Esophagus muscularis mucosa (tissue), 4 donors: ENCODE results near the gene PRKCQ. TPM values are rescaled to one million over a fixed set of nuclear protein-coding genes. Genes with fewer than 3 reads are reported as not detected.

Source experiments
- DNase-seq: peaks from one replicate; pipeline ENCODE4 v3.0.0-alpha.2; 2017; ENCODE audit errors: extremely low spot score
- H3K27ac ChIP-seq, 4 donors: fragments of 200-600 bp; sonication (generic); replicated peaks in 1 of 4; 1 replicate in 3 of 4; 2 replicates in 1 of 4; pipeline ENCODE4 v1.5.1; 2016 to 2019; ENCODE audit warnings: mild to moderate bottlenecking in 1 of 4
- H3K27me3 ChIP-seq, 4 donors: fragments of 200-600 bp; sonication (generic); one replicate each; pipeline versions ENCODE4 v1.5.1 to v1.6.0; 2016 to 2019
- H3K36me3 ChIP-seq, 4 donors: fragments of 200-600 bp; sonication (generic); one replicate each; pipeline ENCODE4 v1.5.1; 2016 to 2019
- H3K4me1 ChIP-seq, 4 donors: fragments of 200-600 bp; sonication (generic); one replicate each; pipeline ENCODE4 v1.5.1; 2016 to 2019
- H3K4me3 ChIP-seq, 4 donors: fragments of 200-600 bp; sonication (generic); 1 replicate in 2 of 4; 2 replicates in 2 of 4; pipeline ENCODE4 v1.5.1; 2016 to 2019; ENCODE audit warnings: mild to moderate bottlenecking in 4 of 4, moderate library complexity in 1 of 4
- H3K9me3 ChIP-seq, 4 donors: fragments of 200-600 bp; sonication (generic); 1 replicate in 3 of 4; 2 replicates in 1 of 4; pipeline ENCODE4 v1.5.1; 2016 to 2019
- EP300 ChIP-seq: sonication (generic); formaldehyde crosslinking; IDR thresholded peaks from one replicate; pipeline ENCODE4 v1.6.1; 2017; ENCODE audit warnings: antibody characterized with exemption
- POLR2A ChIP-seq: fragments of 450-650 bp; IDR thresholded peaks from one replicate; pipeline ENCODE4 v1.6.1; 2017; ENCODE audit warnings: antibody characterized with exemption, moderate library complexity, mild to moderate bottlenecking, low read depth
- POLR2AphosphoS5 ChIP-seq, 2 donors: sonication (generic); formaldehyde crosslinking; IDR thresholded peaks; one replicate each; pipeline ENCODE4 v1.6.1; 2017; ENCODE audit warnings: antibody characterized with exemption in 2 of 2
- WGBS: methylation state at CpG from one replicate; pipeline ENCODE4 v1.1.5; 2018; 5-methylcytosine and 5-hydroxymethylcytosine counted together
- intact Hi-C: fragments of 100-400 bp; cut with DNase I; formaldehyde crosslinking; loops from one replicate; pipeline ENCODE4 v1.15.1; 2023
- total RNA-seq, 4 donors: library from RNA; depleted of rRNA; stranded (reverse); fragments of >200 nt; gene quantifications; one replicate each; pipeline versions ENCODE4 v1.1.0 to v1.2.1, GENCODE V29; 2016
- TF ChIP-seq, protein P1 (sequence below), 3 experiments: fragments of 200-600 bp in 2 of 3; fragments of 450-650 bp in 1 of 3; sonication (generic) in 2 of 3; IDR thresholded peaks; one replicate each; pipeline ENCODE4 v1.5.1; 2017 to 2019; ENCODE audit warnings: antibody characterized with exemption in 3 of 3, mild to moderate bottlenecking in 2 of 3, moderate library complexity in 1 of 3

The PRKCQ gene
- total RNA-seq, 4 donors from 2014 or later, result 4.6 to 9.4 (median 6.8) TPM

DNA sequence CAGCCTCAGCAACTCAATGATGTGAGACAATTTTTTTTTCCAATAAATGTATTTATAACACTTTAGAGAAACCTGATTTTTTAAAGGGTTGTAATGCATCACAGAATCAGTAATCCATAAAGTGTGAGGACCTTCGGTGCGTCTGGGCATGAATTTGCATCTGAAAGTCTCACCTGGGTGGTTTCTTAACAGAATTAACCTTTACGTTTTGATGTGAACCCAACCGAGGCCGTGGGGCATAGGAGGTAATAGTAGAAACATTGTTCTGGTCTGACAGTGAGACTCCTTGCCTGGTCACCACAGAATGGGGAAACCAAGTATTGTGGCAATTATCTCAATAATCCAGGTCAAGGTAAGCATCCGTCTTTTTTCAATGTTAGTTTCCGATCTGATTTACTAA, 114.6 kb downstream of the PRKCQ start:
- no peaks in the 10 kb centered on the region for H3K27me3 ChIP-seq
- DNase-seq, result no peak
- no peak overlapping the region for H3K27ac ChIP-seq
- no peak for TF ChIP-seq POLR2AphosphoS5 (IDR thresholded peaks at IDR 0.05)
- no peaks in the 10 kb centered on the region for H3K9me3 ChIP-seq
- no peaks in the 10 kb centered on the region for H3K36me3 ChIP-seq
- H3K4me1 ChIP-seq, result no peaks in the 10 kb centered on the region
- intact Hi-C loops, result no loop called here
- no peak overlapping the region for H3K4me3 ChIP-seq
- 79% methylated on average over 7 of the region's 7 CpGs for WGBS

DNA sequence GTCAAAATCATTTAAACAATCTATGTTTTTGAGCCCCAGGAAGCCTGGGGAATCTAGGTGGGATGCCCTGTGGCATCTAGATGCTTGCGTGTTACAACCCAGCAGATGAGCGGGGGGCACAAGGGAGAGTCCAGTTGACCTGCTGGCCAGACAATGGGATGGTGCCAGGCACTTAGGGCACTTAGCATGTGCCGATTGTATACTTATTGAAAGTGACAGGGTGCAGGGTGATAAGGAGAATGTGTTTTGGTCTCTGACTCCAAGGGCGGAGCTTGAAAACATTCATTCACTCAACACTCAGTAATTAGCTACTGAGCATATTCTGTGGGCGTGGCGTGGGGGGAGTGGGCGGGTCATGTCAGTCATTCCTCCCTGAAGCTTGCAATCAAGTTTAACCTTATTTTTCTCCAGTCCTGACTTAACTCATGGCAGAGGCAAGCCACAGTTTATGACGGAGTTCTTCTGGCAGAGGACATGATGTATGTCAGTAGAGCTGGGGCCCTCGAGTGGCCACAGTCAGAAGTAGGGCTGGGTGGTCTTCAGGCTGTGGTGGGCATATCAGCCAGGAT, 115.1 kb downstream of the PRKCQ start:
- intact Hi-C loops, result no loop called here
- no peak for DNase-seq
- H3K36me3 ChIP-seq, result no peaks in the 10 kb centered on the region
- 83% methylated on average over 7 of the region's 9 CpGs for WGBS
- TF ChIP-seq POLR2AphosphoS5 (IDR thresholded peaks at IDR 0.05), result no peak
- TF ChIP-seq EP300, result no peak
- no peak for TF ChIP-seq POLR2A
- TF ChIP-seq, protein P1, sequence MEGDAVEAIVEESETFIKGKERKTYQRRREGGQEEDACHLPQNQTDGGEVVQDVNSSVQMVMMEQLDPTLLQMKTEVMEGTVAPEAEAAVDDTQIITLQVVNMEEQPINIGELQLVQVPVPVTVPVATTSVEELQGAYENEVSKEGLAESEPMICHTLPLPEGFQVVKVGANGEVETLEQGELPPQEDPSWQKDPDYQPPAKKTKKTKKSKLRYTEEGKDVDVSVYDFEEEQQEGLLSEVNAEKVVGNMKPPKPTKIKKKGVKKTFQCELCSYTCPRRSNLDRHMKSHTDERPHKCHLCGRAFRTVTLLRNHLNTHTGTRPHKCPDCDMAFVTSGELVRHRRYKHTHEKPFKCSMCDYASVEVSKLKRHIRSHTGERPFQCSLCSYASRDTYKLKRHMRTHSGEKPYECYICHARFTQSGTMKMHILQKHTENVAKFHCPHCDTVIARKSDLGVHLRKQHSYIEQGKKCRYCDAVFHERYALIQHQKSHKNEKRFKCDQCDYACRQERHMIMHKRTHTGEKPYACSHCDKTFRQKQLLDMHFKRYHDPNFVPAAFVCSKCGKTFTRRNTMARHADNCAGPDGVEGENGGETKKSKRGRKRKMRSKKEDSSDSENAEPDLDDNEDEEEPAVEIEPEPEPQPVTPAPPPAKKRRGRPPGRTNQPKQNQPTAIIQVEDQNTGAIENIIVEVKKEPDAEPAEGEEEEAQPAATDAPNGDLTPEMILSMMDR (IDR thresholded peaks at IDR 0.05), result no peak
- H3K27me3 ChIP-seq, result no peaks in the 10 kb centered on the region
- no peaks in the 10 kb centered on the region for H3K4me1 ChIP-seq
- no peaks in the 10 kb centered on the region for H3K9me3 ChIP-seq
- no peak overlapping the region for H3K4me3 ChIP-seq
- no peak overlapping the region for H3K27ac ChIP-seq

DNA sequence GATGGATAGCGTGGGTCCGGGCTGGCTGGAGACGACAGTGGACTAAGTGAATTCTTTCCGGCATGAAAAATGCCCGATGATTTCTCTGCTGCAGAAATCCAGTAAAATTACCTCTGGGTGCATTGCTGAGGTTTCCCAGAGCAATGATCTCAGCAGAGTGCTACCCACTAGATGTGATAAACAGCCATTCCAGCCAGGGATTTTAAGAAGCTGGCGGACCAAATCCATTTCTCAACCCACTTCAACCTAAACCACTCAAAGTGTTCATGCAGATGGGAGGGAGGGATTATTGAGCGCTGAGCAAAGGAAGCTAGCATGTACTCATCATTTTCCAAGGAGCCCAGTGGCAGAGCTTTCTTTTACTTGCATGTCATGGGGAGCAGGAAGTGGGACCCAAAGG, 116.7 kb downstream of the PRKCQ start:
- WGBS, result 85% methylated on average over 6 of the region's 7 CpGs

DNA sequence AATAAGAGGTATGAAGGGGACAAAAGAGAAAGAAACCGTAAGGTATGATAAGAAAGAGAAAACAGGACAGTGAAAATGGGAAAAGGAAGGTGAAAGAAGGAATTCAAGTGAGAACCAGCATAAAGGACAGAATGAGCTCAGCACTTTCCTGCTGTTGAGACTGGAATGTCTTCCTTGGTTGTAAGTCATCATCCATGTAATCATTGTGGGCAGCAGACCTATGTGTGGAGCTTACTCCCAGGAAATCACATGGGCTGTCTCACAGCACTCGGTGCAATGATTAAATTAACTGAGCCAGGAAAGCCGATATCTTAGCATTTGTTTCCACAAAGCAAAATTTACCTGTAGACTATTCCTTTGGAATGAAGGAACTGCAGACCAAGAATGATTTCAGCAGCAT, 118.1 kb downstream of the PRKCQ start:
- H3K36me3 ChIP-seq, result no peaks in the 10 kb centered on the region
- H3K27me3 ChIP-seq, result no peaks in the 10 kb centered on the region
- WGBS, result 78% methylated on average over 3 of the region's 3 CpGs
- H3K27ac ChIP-seq, result no peak overlapping the region
- DNase-seq, result no peak
- no peaks in the 10 kb centered on the region for H3K9me3 ChIP-seq
- intact Hi-C loops, result no loop called here
- H3K4me3 ChIP-seq, result no peak overlapping the region
- H3K4me1 ChIP-seq, result no peaks in the 10 kb centered on the region
- TF ChIP-seq POLR2A, result no peak

More for the DNA sequence above, 116.7 kb downstream of the PRKCQ start:
- Histone ChIP-seq H3K27ac (no peak overlapping the region), H3K9me3 (no peaks in the 10 kb centered on the region), H3K27me3 (no peaks in the 10 kb centered on the region), H3K4me1 (no peaks in the 10 kb centered on the region), H3K36me3 (no peaks in the 10 kb centered on the region), H3K4me3 (no peak overlapping the region)
- TF ChIP-seq POLR2AphosphoS5 (IDR thresholded peaks at IDR 0.05) (no peak), POLR2A (no peak), EP300 (no peak)
- TF ChIP-seq, protein P1 (IDR thresholded peaks at IDR 0.05), result no peak
- intact Hi-C loops, result no loop called here
- DNase-seq, result no peak

DNA sequence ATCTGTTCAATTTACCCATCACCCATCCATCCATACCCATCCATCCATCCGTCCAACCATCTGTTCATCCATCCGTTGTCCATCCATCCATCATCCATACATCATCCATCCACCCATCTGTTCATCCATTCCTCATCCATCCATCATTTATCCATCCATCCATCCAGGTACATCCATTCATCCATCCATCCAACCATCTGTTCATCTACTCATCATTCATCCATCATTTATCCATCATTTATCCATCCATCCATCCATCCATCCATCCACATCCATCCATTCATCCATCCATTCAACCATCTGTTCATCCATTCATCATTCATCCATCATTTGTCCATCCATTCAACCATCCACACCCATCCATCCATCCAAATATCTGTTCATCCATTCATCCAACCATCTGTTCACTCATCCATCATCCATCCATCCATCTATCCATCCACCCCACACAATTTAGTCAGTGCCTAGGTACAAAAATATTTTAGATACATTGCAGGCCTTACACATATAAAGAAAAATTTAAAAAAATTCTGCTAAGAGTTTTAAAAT, 119.1 kb downstream of the PRKCQ start:
- Histone ChIP-seq H3K9me3 (no peaks in the 10 kb centered on the region), H3K27me3 (no peaks in the 10 kb centered on the region), H3K27ac (no peak overlapping the region), H3K4me3 (no peak overlapping the region), H3K36me3 (no peaks in the 10 kb centered on the region), H3K4me1 (no peaks in the 10 kb centered on the region)
- 95% methylated on average over 2 of the region's 2 CpGs for WGBS
- TF ChIP-seq POLR2A (no peak), EP300 (no peak), POLR2AphosphoS5 (IDR thresholded peaks at IDR 0.05) (no peak)
- TF ChIP-seq, protein P1 (IDR thresholded peaks at IDR 0.05), result no peak
- intact Hi-C loops, result no loop called here
- no peak for DNase-seq

DNA sequence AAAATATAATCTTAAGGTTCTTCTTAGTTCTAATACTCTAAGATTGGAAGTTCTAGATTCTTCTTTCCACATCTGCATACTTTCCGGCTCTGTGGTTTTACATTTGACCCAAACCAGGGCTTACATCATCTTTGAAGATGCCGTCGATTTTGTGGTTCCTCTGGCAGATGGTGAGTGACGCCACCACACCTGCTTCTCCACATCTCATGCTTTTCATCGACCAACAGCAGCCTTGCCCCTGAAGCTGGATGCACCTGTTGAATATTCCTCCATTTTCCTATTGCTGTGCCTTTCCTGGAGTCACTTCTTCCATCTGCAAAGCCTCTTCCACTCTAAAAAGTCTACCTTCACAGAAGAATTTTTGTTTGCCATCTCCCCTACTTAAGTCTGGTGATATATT, 121.3 kb downstream of the PRKCQ start:
- 78% methylated on average over 5 of the region's 5 CpGs for WGBS
- H3K27ac ChIP-seq, result no peak overlapping the region
- intact Hi-C loops, result no loop called here
- H3K4me3 ChIP-seq, result no peak overlapping the region
- H3K27me3 ChIP-seq, result no peaks in the 10 kb centered on the region
- no peaks in the 10 kb centered on the region for H3K4me1 ChIP-seq
- TF ChIP-seq, protein P1 (IDR thresholded peaks at IDR 0.05), result no peak
- H3K9me3 ChIP-seq, result no peaks in the 10 kb centered on the region
- no peak for DNase-seq
- no peaks in the 10 kb centered on the region for H3K36me3 ChIP-seq
